ENCODE results near the gene GARIN6. TPM values are rescaled to one million over a fixed set of nuclear protein-coding genes. Genes with fewer than 3 reads are reported as not detected.

GARIN6 gene
- total and polyA plus RNA-seq, 2 donors (not counting 1 experiment from before 2014, with no cell fraction given), result not detected

DNA sequence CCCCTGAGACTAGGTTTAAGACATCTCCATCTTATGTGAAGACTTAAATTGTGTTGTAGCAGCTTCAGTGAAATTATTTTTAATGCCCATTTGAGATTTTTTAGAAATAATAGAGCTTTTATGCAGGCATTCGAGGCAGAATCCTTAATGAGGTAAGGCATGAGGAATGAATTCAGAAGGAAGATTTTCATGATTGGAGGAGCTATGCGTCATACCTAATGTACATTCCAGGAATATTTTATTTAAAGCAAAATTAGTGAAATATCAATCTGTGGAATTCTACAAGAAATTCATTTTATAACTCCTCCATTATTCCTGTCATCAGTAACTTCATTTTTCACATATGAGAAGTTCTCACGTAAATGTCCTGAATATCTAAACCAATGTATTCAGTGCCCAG, 36.0 kb upstream of the GARIN6 start:
- Mint-ChIP-seq H3K27me3 (no peaks in the 10 kb centered on the region), H3K4me1 (no peaks in the 10 kb centered on the region), H3K4me3 (no peak overlapping the region), H3K27ac (no peak overlapping the region), H3K9me3 (ENCODE audit: insufficient read depth) (no peaks in the 10 kb centered on the region)
- ChIA-PET CTCF (no interaction called here), POLR2A (no interaction called here)
- Histone ChIP-seq H4K20me1 (ENCODE audit: control insufficient read depth, insufficient read depth, low read length, poor library complexity, severe bottlenecking) (no peaks in the 10 kb centered on the region), H3K4me1 (ENCODE audit: control insufficient read depth in 2 of 2, insufficient read depth in 2 of 2, low read length in 2 of 2) (no peaks in the 10 kb centered on the region), H3K27ac (ENCODE audit: low read length in 2 of 2) (no peak overlapping the region), H3K79me2 (ENCODE audit: control insufficient read depth, insufficient read depth, low read length) (no peaks in the 10 kb centered on the region), H3K27me3 (replicated peaks in 1 of 4; ENCODE audit: control extremely low read depth in 1 of 4, control insufficient read depth in 3 of 4, insufficient read depth in 4 of 4, low read length in 3 of 4) (no peaks in the 10 kb centered on the region), H3K9ac (ENCODE audit: low read length) (no peak overlapping the region), H2AFZ (ENCODE audit: insufficient read depth, low read depth, low read length, poor library complexity, severe bottlenecking) (no peak overlapping the region), H3K9me3 (ENCODE audit: control extremely low read depth in 1 of 3, control insufficient read depth in 2 of 3, insufficient read depth in 1 of 3, low read length in 2 of 3) (no peaks in the 10 kb centered on the region), H3K4me3 (ENCODE audit: control extremely low read depth in 1 of 5, extremely low read depth in 1 of 5, insufficient read depth in 1 of 5, low read depth in 2 of 5, low read length in 4 of 5) (no peak overlapping the region), H3K4me2 (replicated peaks; ENCODE audit: low read depth, low read length, poor library complexity, severe bottlenecking) (no peak overlapping the region), H3K36me3 (replicated peaks in 1 of 2; ENCODE audit: control extremely low read depth in 1 of 2, control insufficient read depth in 1 of 2, extremely low read depth in 1 of 2, insufficient read depth in 2 of 2, low read length in 1 of 2) (no peaks in the 10 kb centered on the region)
- intact Hi-C loops (cut with micrococcal nuclease), result no loop called here
- no CpG with 5 or more reads among the region's 3 CpGs for WGBS (ENCODE audit: insufficient coverage)
- ATAC-seq (ENCODE audit: low read depth) (no peak), DNase-seq (no peak)
- TF ChIP-seq, protein P1, sequence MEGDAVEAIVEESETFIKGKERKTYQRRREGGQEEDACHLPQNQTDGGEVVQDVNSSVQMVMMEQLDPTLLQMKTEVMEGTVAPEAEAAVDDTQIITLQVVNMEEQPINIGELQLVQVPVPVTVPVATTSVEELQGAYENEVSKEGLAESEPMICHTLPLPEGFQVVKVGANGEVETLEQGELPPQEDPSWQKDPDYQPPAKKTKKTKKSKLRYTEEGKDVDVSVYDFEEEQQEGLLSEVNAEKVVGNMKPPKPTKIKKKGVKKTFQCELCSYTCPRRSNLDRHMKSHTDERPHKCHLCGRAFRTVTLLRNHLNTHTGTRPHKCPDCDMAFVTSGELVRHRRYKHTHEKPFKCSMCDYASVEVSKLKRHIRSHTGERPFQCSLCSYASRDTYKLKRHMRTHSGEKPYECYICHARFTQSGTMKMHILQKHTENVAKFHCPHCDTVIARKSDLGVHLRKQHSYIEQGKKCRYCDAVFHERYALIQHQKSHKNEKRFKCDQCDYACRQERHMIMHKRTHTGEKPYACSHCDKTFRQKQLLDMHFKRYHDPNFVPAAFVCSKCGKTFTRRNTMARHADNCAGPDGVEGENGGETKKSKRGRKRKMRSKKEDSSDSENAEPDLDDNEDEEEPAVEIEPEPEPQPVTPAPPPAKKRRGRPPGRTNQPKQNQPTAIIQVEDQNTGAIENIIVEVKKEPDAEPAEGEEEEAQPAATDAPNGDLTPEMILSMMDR (IDR thresholded peaks at IDR 0.05), result no peak
- TF ChIP-seq EZH2 (IDR thresholded peaks at IDR 0.05; ENCODE audit: borderline replicate concordance, insufficient read depth, low read depth, low read length, poor library complexity, severe bottlenecking), result no peak

DNA sequence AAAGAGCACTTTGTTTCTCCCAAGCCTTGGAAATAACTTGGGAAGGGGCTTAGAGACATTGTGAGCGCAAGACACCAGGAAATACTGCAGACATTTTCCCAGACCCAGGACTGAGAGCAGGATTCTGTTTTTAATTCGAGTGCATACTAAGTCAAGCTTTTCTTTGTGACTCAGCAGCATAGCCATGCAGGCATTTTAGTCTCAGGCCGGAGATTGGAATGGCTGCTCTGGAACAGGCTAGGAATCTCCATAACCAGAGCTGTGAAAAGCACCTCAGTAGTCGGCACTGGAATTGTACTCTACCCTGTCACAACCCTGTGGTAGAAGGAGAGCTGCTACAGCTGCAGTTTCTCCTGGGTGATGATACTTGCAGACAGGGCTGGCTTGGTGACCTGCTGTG, 28.9 kb upstream of the GARIN6 start:
- H3K9me3 ChIP-seq (ENCODE audit: control extremely low read depth in 1 of 3, control insufficient read depth in 2 of 3, insufficient read depth in 1 of 3, low read length in 2 of 3), result peaks cover 0 to 10% (median 0%) of the 10 kb centered on the region in 3 donors
- no peak overlapping the region for H3K4me2 ChIP-seq (replicated peaks; ENCODE audit: low read depth, low read length, poor library complexity, severe bottlenecking)
- ATAC-seq (ENCODE audit: low read depth) (no peak), DNase-seq (no peak)
- H3K4me1 ChIP-seq (ENCODE audit: control insufficient read depth in 2 of 2, insufficient read depth in 2 of 2, low read length in 2 of 2), result no peaks in the 10 kb centered on the region
- H3K27me3 ChIP-seq (replicated peaks in 1 of 4; ENCODE audit: control extremely low read depth in 1 of 4, control insufficient read depth in 3 of 4, insufficient read depth in 4 of 4, low read length in 3 of 4), result peaks cover 0 to 2% (median 0%) of the 10 kb centered on the region in 4 experiments
- 92% methylated on average over 3 of the region's 4 CpGs for WGBS (ENCODE audit: insufficient coverage)
- no peak overlapping the region for H3K9ac ChIP-seq (ENCODE audit: low read length)
- TF ChIP-seq, protein P1 (IDR thresholded peaks at IDR 0.05), result no peak
- Mint-ChIP-seq H3K4me1 (no peaks in the 10 kb centered on the region), H3K27ac (no peak overlapping the region), H3K4me3 (no peak overlapping the region), H3K9me3 (ENCODE audit: insufficient read depth) (peaks cover 2% of the 10 kb centered on the region), H3K27me3 (no peaks in the 10 kb centered on the region)
- intact Hi-C loops (cut with micrococcal nuclease), result no loop called here
- no peak overlapping the region for H2AFZ ChIP-seq (ENCODE audit: insufficient read depth, low read depth, low read length, poor library complexity, severe bottlenecking)
- H3K36me3 ChIP-seq (replicated peaks in 1 of 2; ENCODE audit: control extremely low read depth in 1 of 2, control insufficient read depth in 1 of 2, extremely low read depth in 1 of 2, insufficient read depth in 2 of 2, low read length in 1 of 2), result no peaks in the 10 kb centered on the region
- ChIA-PET POLR2A (no interaction called here), CTCF (no interaction called here)
- H3K79me2 ChIP-seq (ENCODE audit: control insufficient read depth, insufficient read depth, low read length), result no peaks in the 10 kb centered on the region
- H3K4me3 ChIP-seq (ENCODE audit: control extremely low read depth in 1 of 5, extremely low read depth in 1 of 5, insufficient read depth in 1 of 5, low read depth in 2 of 5, low read length in 4 of 5), result no peak overlapping the region
- no peak overlapping the region for H3K27ac ChIP-seq (ENCODE audit: low read length in 2 of 2)
- no peaks in the 10 kb centered on the region for H4K20me1 ChIP-seq (ENCODE audit: control insufficient read depth, insufficient read depth, low read length, poor library complexity, severe bottlenecking)

Data from B cell (primary cell).